Fibroblast of pulmonary artery (primary cell): ENCODE measurements around the gene NUP214.
"Not testable (repeated sequence)": the region's sequence is repeated elsewhere in the genome, so short reads cannot be mapped to it uniquely, and the experiment has no call there.

Source experiments
- DNase-seq: peaks from one replicate; pipeline ENCODE4 v3.0.0-alpha.2; 2010; ENCODE audit warnings: low read depth
- H3K4me3 ChIP-seq: replicated peaks from 2 replicates; pipeline ENCODE4 v1.5.1; 2011; ENCODE audit warnings: low read depth, mild to moderate bottlenecking, control low read depth, low read length, moderate library complexity
- TF ChIP-seq, protein P1 (sequence below): IDR thresholded peaks from 2 replicates; pipeline ENCODE4 v1.5.1; 2011; ENCODE audit warnings: mild to moderate bottlenecking, control low read depth, low read length, inconsistent platforms; ENCODE audit errors: missing control alignments

Gene NUP214

DNA sequence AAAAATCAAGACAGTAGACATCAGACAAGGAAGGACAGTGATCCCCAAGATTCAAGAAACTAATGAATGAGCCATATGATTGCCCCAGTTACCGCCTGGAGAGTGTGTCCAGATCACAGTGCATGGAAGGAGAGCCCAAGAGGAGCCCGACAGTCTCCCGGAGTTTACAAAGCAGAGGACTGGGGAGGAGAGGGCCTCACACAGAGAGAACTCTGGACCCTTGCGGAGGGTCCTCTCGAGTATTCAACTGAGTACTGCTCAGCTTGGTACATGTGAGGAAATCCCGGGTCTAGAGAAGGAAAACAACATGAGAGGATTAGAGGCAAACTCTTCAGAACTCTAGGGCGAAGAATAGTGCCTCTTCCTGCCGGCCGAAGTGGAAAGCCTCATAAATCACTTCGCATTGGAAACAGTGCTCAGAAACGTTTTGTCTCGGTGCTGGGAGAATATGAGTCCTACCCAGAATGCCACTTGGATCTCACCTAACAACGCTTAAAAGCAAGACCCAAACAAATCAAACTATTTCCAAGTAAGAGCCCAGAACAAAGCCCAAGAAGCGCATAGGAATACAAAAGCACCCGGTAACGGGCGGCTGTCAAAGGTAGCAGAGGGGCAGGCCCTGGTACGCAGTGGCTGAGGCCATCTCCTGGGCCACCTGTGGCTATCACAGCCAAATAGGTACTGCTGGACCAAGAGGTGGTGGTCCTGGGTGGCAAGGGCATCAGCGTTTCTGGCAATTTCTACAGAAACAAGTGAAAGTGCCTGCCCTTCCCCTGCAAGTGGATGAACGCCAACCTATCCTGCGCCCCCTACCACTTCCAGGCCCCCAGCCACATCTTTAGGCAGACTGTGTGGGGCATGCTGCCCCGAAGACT is 114.9 kb downstream of the NUP214 start:
- TF ChIP-seq, protein P1, sequence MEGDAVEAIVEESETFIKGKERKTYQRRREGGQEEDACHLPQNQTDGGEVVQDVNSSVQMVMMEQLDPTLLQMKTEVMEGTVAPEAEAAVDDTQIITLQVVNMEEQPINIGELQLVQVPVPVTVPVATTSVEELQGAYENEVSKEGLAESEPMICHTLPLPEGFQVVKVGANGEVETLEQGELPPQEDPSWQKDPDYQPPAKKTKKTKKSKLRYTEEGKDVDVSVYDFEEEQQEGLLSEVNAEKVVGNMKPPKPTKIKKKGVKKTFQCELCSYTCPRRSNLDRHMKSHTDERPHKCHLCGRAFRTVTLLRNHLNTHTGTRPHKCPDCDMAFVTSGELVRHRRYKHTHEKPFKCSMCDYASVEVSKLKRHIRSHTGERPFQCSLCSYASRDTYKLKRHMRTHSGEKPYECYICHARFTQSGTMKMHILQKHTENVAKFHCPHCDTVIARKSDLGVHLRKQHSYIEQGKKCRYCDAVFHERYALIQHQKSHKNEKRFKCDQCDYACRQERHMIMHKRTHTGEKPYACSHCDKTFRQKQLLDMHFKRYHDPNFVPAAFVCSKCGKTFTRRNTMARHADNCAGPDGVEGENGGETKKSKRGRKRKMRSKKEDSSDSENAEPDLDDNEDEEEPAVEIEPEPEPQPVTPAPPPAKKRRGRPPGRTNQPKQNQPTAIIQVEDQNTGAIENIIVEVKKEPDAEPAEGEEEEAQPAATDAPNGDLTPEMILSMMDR = no peak
- no peak for DNase-seq
- H3K4me3 ChIP-seq = no peak overlapping the region

GRCh38 chr9:131244331-131244730 is 118.9 kb downstream of the NUP214 start:
- H3K4me3 ChIP-seq, DNase-seq: not testable (repeated sequence)

DNA sequence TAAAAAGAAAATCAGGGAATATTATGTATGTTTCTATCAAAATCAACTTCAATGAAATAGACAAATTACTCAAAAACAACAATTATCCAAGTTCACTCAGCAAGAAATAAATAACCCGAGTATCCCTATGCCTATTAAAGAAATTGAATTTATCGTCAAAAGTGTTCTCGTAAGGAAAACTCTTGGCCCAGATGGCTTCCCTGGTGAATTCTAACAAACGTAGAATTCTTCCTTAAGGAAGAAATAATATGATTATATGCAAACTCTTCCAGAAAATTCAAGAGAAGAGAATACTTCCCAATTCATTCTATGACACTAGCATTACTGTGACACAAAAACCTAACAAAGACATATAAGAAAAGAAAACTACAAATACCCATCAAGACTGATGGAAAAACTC is 121.2 kb downstream of the NUP214 start:
- no peak for DNase-seq
- TF ChIP-seq, protein P1 = no peak
- H3K4me3 ChIP-seq = no peak overlapping the region

GRCh38 chr9:131252120-131252519 is 126.7 kb downstream of the NUP214 start:
- H3K4me3 ChIP-seq = no peak overlapping the region

GRCh38 chr9:131253891-131254491 is 128.6 kb downstream of the NUP214 start:
- no peak for DNase-seq
- TF ChIP-seq, protein P1 = no peak
- no peak overlapping the region for H3K4me3 ChIP-seq

More at GRCh38 chr9:131252120-131252519, 126.7 kb downstream of the NUP214 start:
- TF ChIP-seq, protein P1 = no peak
- no peak for DNase-seq

DNA sequence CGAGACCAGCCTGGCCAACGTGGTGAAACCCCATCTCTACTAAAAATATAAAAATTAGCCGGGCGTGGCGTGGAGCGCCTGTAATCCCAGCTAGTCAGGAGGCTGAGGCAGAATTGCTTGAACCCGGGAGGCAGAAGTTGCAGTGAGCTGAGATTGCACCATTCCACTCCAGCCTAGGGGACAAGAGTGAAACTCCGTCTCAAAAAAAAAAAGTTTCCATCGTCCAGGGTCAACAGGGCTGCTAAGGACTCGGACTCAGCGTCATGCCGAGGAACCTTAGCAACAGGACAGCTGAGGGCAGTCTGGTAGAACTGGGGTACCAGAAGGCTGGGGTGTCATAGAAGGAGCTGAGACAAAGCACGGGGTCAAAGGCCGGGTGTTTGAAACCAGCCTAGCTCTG is 129.2 kb downstream of the NUP214 start:
- no peak for DNase-seq
- no peak overlapping the region for H3K4me3 ChIP-seq
- TF ChIP-seq, protein P1 = no peak

DNA sequence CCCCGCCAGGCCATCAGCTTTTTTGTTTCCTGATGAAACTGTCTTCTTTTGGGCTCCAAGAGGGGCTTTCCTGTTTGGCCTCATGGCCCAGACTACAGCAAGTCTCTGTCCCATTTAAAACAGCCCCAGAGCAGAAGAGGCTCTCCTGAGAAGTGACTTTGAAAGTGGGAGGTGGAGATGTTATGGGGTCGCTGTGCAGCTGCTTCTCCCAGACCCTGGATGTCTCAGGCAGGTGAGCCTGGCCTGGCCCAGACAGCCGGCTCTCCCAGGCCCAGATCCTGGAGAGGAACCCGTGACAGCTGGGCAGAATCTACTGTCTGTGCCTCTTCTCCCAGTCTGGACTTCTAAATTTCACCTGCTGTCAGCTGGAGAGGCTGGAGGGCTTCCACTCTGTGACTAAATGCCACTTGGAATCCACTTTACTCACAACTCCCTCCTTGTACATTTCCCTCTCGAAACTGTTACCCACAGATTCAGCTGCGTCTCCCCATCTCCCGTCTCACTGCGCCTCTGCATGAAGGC is 130.4 kb downstream of the NUP214 start:
- H3K4me3 ChIP-seq = no peak overlapping the region
- DNase-seq = no peak
- TF ChIP-seq, protein P1 = no peak
